Measurements from ENCODE around the gene TAMM41.

TAMM41 gene

GRCh38 chr3:11847607-11848006, 922 bp upstream of the TAMM41 start:
- H3K4me3 ChIP-seq (ENCODE audit: low read depth, low read length) = no peak overlapping the region
- TF ChIP-seq, protein P1, sequence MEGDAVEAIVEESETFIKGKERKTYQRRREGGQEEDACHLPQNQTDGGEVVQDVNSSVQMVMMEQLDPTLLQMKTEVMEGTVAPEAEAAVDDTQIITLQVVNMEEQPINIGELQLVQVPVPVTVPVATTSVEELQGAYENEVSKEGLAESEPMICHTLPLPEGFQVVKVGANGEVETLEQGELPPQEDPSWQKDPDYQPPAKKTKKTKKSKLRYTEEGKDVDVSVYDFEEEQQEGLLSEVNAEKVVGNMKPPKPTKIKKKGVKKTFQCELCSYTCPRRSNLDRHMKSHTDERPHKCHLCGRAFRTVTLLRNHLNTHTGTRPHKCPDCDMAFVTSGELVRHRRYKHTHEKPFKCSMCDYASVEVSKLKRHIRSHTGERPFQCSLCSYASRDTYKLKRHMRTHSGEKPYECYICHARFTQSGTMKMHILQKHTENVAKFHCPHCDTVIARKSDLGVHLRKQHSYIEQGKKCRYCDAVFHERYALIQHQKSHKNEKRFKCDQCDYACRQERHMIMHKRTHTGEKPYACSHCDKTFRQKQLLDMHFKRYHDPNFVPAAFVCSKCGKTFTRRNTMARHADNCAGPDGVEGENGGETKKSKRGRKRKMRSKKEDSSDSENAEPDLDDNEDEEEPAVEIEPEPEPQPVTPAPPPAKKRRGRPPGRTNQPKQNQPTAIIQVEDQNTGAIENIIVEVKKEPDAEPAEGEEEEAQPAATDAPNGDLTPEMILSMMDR (conservative IDR thresholded peaks at IDR 0.05; ENCODE audit: low read depth, low read length) = peak; percentile 21
- no peak for DNase-seq (ENCODE audit: low read depth)

DNA sequence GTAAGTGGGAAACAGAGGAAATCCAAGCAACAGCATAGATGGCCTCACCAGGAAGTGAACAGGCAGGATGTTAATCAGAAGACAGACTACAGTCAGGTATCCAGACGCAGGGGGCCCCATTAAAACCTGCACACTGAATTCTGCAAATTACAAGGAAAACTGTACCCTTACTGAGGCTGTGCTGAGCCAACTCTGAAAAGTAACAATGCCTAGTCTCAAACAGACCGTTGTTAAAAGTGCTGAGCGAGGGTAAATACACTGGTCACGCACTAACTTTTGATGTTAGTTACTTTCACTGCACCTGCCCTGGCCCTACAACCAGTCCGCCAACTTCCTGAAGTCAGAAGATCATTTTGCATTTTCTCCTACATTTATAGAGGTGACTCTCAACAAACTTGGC, 1.0 kb downstream of the TAMM41 start:
- TF ChIP-seq, protein P1 (conservative IDR thresholded peaks at IDR 0.05; ENCODE audit: low read depth, low read length) = no peak

DNA sequence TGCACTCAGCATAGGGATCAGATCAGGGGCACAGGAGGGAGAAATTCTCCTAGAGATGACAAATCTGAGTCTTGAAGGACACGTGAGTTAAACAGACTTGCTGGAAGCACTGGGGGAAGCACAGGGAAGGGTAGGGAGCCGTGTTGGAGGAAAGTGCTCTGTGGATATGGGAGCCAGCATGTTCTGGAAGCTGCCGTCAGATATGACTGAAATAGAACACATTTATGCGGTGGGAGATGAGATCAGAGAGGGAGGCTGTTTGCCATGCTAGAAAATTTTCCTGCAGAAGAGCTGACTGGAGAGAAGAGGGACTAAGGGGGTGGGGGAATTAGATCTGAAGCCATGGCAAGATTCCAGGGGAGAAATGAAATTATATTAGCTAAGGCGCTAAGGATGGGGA, 1.8 kb downstream of the TAMM41 start:
- DNase-seq (ENCODE audit: low read depth) = no peak
- H3K4me3 ChIP-seq (ENCODE audit: low read depth, low read length) = no peak overlapping the region
- TF ChIP-seq, protein P1 (conservative IDR thresholded peaks at IDR 0.05; ENCODE audit: low read depth, low read length) = no peak

More for the DNA sequence above, 1.0 kb downstream of the TAMM41 start:
- peak overlapping the region; percentile 85 for H3K4me3 ChIP-seq (ENCODE audit: low read depth, low read length)
- no peak for DNase-seq (ENCODE audit: low read depth)

DNA sequence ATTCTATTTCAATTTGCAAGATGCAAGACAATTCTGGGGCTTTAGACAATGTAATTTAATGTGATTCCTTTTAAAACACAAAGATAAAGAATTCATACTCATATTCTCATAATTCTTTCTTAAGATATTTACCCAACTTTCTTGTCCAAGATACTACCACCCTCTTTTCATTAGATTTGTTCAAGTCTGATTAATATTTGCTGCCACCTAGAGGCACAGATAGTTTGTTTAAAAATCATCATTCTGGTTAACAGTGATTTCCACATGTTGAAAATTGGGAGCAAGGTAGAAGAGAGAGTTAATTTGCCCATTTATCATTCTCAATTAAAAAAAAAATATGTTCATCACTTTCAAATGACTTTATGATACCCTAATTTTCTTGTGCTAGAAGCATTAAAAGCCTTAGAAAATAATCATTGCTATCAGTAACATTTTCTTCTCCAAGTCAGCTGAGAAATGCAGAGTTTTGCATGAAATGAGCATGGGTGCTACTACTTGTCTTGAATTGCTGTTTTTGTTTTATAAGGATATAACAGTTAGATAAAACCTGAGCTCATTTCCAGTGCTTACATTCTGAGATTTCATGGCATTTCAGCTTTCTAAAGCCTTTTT, 11.6 kb downstream of the TAMM41 start:
- DNase-seq (ENCODE audit: low read depth) = peak; percentile 67
- no peak overlapping the region for H3K4me3 ChIP-seq (ENCODE audit: low read depth, low read length)
- TF ChIP-seq, protein P1 (conservative IDR thresholded peaks at IDR 0.05; ENCODE audit: low read depth, low read length) = no peak

DNA sequence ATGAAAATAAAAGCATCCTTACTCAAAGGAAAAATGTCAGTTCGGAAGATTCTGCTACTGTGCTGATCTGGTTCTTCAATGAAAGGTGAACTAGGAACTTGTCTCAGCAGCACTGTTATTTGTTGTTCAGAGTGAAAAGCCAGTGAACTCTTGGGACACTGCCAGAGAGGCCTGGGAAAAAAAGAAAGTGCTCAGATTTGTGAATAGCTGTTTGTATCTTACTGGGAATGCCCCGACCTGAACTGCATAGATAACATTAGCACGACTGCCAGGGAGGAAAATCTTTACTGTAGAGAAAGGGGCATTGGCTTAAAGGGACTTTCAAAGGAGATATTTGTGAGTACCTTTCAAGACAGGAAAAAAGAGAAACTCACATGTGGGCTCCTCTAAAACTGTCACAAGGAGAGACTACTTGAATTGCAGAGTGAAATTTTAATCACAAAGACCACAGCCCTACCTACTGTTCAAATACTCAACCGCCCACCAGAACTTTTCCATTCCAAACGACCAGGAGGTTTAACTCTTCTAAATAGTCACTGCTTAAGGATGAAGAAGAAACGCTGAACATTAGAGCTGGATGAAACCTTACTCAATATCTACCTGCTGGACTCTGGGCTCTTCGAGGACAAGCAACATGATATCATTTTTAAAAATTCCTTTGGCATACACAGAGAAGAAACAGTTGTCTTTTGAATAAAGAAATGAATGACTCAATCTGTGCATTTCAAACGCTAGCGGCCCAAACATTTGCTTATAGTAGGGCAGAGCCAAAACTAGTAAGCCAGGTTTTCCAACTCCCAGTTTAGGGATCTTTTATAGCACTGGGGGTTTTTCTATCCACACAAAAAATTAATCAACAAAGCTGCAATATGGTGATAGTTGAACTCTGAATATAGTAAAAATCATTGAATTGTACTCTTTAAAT, 13.4 kb downstream of the TAMM41 start:
- TF ChIP-seq, protein P1 (conservative IDR thresholded peaks at IDR 0.05; ENCODE audit: low read depth, low read length) = no peak
- H3K4me3 ChIP-seq (ENCODE audit: low read depth, low read length) = no peak overlapping the region
- DNase-seq (ENCODE audit: low read depth) = peak; percentile 58

DNA sequence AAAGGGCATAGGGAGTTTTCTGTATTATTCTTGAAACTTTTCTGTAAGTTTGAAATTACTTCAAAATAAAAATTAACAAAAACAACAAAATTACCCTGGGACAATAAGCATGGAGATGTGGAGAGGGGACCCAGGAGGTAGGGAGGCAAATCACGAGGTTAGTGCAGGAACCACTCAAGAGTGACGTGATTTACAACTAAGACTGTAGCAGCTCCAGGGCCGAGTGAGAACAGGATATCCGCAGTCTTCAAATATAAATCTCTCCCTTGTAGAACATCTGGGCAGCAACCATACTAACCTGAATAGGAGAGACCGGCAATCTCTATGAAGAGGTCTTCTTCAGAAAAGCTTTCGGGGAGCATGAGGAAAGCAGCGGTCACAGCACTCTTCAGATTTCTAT, 17.3 kb downstream of the TAMM41 start:
- TF ChIP-seq, protein P1 (conservative IDR thresholded peaks at IDR 0.05; ENCODE audit: low read depth, low read length) = no peak
- H3K4me3 ChIP-seq (ENCODE audit: low read depth, low read length) = no peak overlapping the region
- DNase-seq (ENCODE audit: low read depth) = no peak

Measured in choroid plexus epithelial cell (primary cell).